A549 (cell line): ENCODE measurements around the gene TAOK3. TPM values are rescaled to one million over a fixed set of nuclear protein-coding genes. Genes with fewer than 3 reads are reported as not detected.
A peak's percentile ranks its signal among the peaks of the same experiment; 100 is the strongest.

Source experiments
- ATAC-seq, 2 experiments: fragments of 200-7000 bp in 1 of 2; fragments of >200 bp in 1 of 2; cut with Nextera tagmentation in 1 of 2; cut with Tn5 transposase in 1 of 2; 3 replicates each; pipeline versions ENCODE4 v1.8.0 to v1.9.1; 2018 to 2020; ENCODE audit warnings: mild to moderate bottlenecking in 1 of 2, moderate library complexity in 1 of 2
- CTCF ChIA-PET: fragments of 300-600 bp; sonication (Branson Sonifier 250); formaldehyde crosslinking; extraction: SDS; loops from one replicate; lab custom pipeline; 2021; ENCODE audit warnings: antibody characterized with exemption, inconsistent platforms; lab: Yijun Ruan, JAX
- POLR2A ChIA-PET: fragments of 350-600 bp; formaldehyde crosslinking; extraction: SDS; loops from one replicate; lab custom pipeline; 2021; ENCODE audit warnings: antibody characterized with exemption, inconsistent platforms; lab: Yijun Ruan, JAX
- DNase-seq, 2 experiments: peaks; one replicate each; pipeline versions ENCODE4 v3.0.0 to v3.0.0-alpha.2; 2011 to 2016; ENCODE audit warnings: low read depth in 1 of 2, low spot score in 1 of 2
- FAIRE-seq: peaks from 2 replicates; lab custom pipeline; 2011; peaks lifted over from hg19 to GRCh38; lab: Jason Lieb, UNC
- H3K27ac ChIP-seq, 2 experiments: fragments of >200 bp; sonication (Bioruptor Twin); formaldehyde crosslinking; 3 replicates each; pipeline ENCODE4 v1.5.1; 2016 to 2017
- H3K4me1 ChIP-seq: fragments of >200 bp; sonication (Bioruptor Twin); formaldehyde crosslinking; 3 replicates; pipeline ENCODE4 v1.6.1; 2016
- H3K4me2 ChIP-seq: fragments of >200 bp; sonication (Bioruptor Twin); formaldehyde crosslinking; 3 replicates; pipeline ENCODE4 v1.6.1; 2016
- H3K4me3 ChIP-seq: fragments of >200 bp; sonication (Bioruptor Twin); formaldehyde crosslinking; 3 replicates; pipeline ENCODE4 v1.5.1; 2016
- H3K9me3 ChIP-seq: fragments of >200 bp; sonication (Bioruptor Twin); formaldehyde crosslinking; 3 replicates; pipeline ENCODE4 v1.6.1; 2016
- BHLHE40 ChIP-seq: IDR thresholded peaks from 2 replicates; pipeline ENCODE4 v1.6.1; 2012; ENCODE audit warnings: low read depth, low read length, inconsistent platforms
- CBX2 ChIP-seq: fragments of 200-600 bp; sonication (generic); IDR thresholded peaks from 2 replicates; pipeline ENCODE4 v1.6.1; 2016; ENCODE audit warnings: low read depth, mild to moderate bottlenecking, borderline replicate concordance
- CHD2 ChIP-seq: fragments of 150-350 bp; IDR thresholded peaks from 2 replicates; pipeline ENCODE4 v1.6.1; 2014; ENCODE audit warnings: low read length; ENCODE audit not compliant: partially characterized antibody
- EHMT2 ChIP-seq: fragments of 200-600 bp; sonication (generic); IDR thresholded peaks from 2 replicates; pipeline ENCODE4 v1.6.1; 2016; ENCODE audit warnings: antibody characterized with exemption, low read depth, mild to moderate bottlenecking, moderate library complexity
- EP300 ChIP-seq, 2 experiments: fragments of >200 bp; sonication (Bioruptor Twin); formaldehyde crosslinking; IDR thresholded peaks; 2 replicates in 1 of 2; 3 replicates in 1 of 2; pipeline ENCODE4 v1.6.1; 2016 to 2017
- FOSL2 ChIP-seq, 2 experiments: fragments of 450-650 bp in 1 of 2; fragments of >200 bp in 1 of 2; sonication (Bioruptor Twin) in 1 of 2; formaldehyde crosslinking; IDR thresholded peaks; 2 replicates each; pipeline versions ENCODE4 v1.5.0 to v1.6.1; 2016 to 2020; ENCODE audit warnings: mild to moderate bottlenecking in 1 of 2, moderate library complexity in 1 of 2
- FOXS1 ChIP-seq: fragments of 250-450 bp; sonication (Bioruptor Pico); IDR thresholded peaks from 2 replicates; pipeline ENCODE4 v1.5.0; 2020; ENCODE audit warnings: mild to moderate bottlenecking, moderate library complexity
- GATA3 ChIP-seq: IDR thresholded peaks from 2 replicates; pipeline ENCODE4 v1.6.1; 2012; ENCODE audit warnings: borderline replicate concordance
- HDAC2 ChIP-seq: fragments of 200-600 bp; sonication (generic); IDR thresholded peaks from 2 replicates; pipeline ENCODE4 v1.6.1; 2016
- HOXA7 ChIP-seq: fragments of 250-450 bp; sonication (Bioruptor Pico); IDR thresholded peaks from 2 replicates; pipeline ENCODE4 v1.5.0; 2020; ENCODE audit warnings: mild to moderate bottlenecking, moderate library complexity
- HOXB5 ChIP-seq: fragments of 250-450 bp; sonication (Bioruptor Pico); IDR thresholded peaks from 2 replicates; pipeline ENCODE4 v1.5.0; 2020; ENCODE audit warnings: mild to moderate bottlenecking, moderate library complexity
- MAX ChIP-seq: IDR thresholded peaks from 2 replicates; pipeline ENCODE4 v1.6.1; 2012
- NPAS2 ChIP-seq: fragments of 250-450 bp; sonication (Bioruptor Pico); IDR thresholded peaks from 2 replicates; pipeline ENCODE4 v1.8.0; 2022; ENCODE audit warnings: mild to moderate bottlenecking, moderate library complexity, borderline replicate concordance
- PBX3 ChIP-seq: IDR thresholded peaks from 2 replicates; pipeline ENCODE4 v1.6.1; 2012
- RAD21 ChIP-seq, 2 experiments: fragments of >200 bp in 1 of 2; sonication (Bioruptor Twin) in 1 of 2; formaldehyde crosslinking in 1 of 2; IDR thresholded peaks in 1 of 2; conservative IDR thresholded peaks in 1 of 2; 2 replicates in 1 of 2; 3 replicates in 1 of 2; pipeline ENCODE4 v1.6.1; 2012 to 2018; ENCODE audit warnings: inconsistent platforms in 1 of 2
- RARB ChIP-seq: fragments of 250-450 bp; sonication (Bioruptor Pico); IDR thresholded peaks from 2 replicates; pipeline ENCODE4 v1.8.0; 2021; ENCODE audit warnings: mild to moderate bottlenecking, moderate library complexity
- SMC3 ChIP-seq: fragments of >200 bp; sonication (Bioruptor Twin); formaldehyde crosslinking; IDR thresholded peaks from 3 replicates; pipeline ENCODE4 v1.6.1; 2018; ENCODE audit warnings: inconsistent platforms
- USF2 ChIP-seq: fragments of 450-650 bp; IDR thresholded peaks from 2 replicates; pipeline ENCODE4 v1.6.1; 2014; ENCODE audit warnings: antibody characterized with exemption
- ZC3H11A ChIP-seq: fragments of 450-650 bp; IDR thresholded peaks from 2 replicates; pipeline ENCODE4 v1.6.1; 2014; ENCODE audit warnings: antibody characterized with exemption, mild to moderate bottlenecking
- ZFP36 ChIP-seq: fragments of 450-650 bp; IDR thresholded peaks from 2 replicates; pipeline ENCODE4 v1.6.1; 2014; ENCODE audit warnings: borderline replicate concordance; ENCODE audit not compliant: partially characterized antibody
- ZSCAN20 ChIP-seq: fragments of 250-450 bp; sonication (Bioruptor Pico); IDR thresholded peaks from 2 replicates; pipeline ENCODE4 v1.8.0; 2022; ENCODE audit warnings: mild to moderate bottlenecking, moderate library complexity
- WGBS: methylation state at CpG from one replicate; pipeline ENCODE4 v1.1.6; 2017; ENCODE audit errors: missing lambda C conversion rate; 5-methylcytosine and 5-hydroxymethylcytosine counted together
- polyA plus RNA-seq, 4 experiments: library from polyadenylated mRNA; depleted of rRNA in 3 of 4; stranded (reverse); fragments of >200 nt; fragmentation: RNase III in 1 of 4; extraction: RNeasy Plus Mini Kit Qiagen cat#74134 plus additional on column Dnase treatment in 1 of 4; gene quantifications; 2 replicates in 3 of 4; 3 replicates in 1 of 4; pipeline ENCODE4 v1.2.3, GENCODE V29; 2011 to 2017
- TF ChIP-seq, protein P1 (sequence below): fragments of >200 bp; sonication (Bioruptor Twin); formaldehyde crosslinking; IDR thresholded peaks from 2 replicates; pipeline ENCODE4 v1.6.1; 2016
- TF ChIP-seq, protein P2 (sequence below): IDR thresholded peaks from 2 replicates; pipeline ENCODE4 v1.6.1; 2012; ENCODE audit warnings: low read depth, borderline replicate concordance
- TF ChIP-seq, protein P3 (sequence below): fragments of 250-450 bp; sonication (Bioruptor Pico); IDR thresholded peaks from 2 replicates; pipeline ENCODE4 v1.5.0; 2020; ENCODE audit warnings: low read depth, mild to moderate bottlenecking, moderate library complexity

The TAOK3 gene
- polyA plus RNA-seq, 2 of the 4 experiments (the other 2 are of a cell fraction), result 13.1 to 27.6 TPM

DNA sequence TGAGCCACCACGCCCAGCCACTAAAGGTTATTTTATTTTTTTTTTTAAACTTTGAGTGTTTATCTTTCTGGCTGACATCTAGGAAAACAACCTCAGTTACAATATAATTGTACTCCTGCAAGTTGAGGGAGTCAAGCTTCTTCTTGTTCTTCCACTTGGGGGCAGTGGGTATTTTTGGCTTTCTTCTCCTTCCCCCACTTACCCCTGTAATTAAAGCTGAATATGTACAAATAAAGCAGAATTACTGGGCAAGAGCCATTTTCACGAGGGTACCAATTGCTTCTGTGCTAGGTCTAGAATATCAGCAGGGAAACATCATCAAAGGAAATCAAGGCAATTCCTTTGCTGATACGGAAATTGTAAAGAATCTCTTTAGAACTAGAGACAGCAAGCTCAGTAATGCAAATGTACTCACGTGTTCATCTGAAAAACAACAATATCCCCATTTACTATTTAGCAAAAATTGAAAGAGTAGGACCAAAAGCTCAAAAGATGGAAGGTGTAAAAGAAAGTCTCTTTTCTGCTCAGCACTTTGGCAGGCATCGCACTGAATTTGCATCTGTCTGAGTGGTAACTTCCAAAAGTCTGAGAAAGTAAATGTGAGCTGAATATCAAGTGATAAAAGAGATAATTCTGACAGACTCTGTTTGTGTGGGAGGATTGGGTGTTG is 72.8 kb downstream of the TAOK3 start:
- TF ChIP-seq CHD2, result no peak
- TF ChIP-seq ZSCAN20 (CRISPR knock-in tag), result no peak
- no peak for TF ChIP-seq HOXB5
- no peak for TF ChIP-seq CBX2
- TF ChIP-seq, protein P1, sequence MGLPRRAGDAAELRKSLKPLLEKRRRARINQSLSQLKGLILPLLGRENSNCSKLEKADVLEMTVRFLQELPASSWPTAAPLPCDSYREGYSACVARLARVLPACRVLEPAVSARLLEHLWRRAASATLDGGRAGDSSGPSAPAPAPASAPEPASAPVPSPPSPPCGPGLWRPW, result no peak
- 0 out of 5 replicates have a peak, but pooled peaks of 1 of the 2 experiments have one; percentile 2 for TF ChIP-seq RAD21 (conservative IDR thresholded peaks at IDR 0.05 in 1 of 2, IDR thresholded peaks at IDR 0.05 in 1 of 2)
- TF ChIP-seq BHLHE40, result no peak
- FAIRE-seq, result peak; percentile 28
- Histone ChIP-seq H3K4me2 (no peak overlapping the region), H3K27ac (no peak overlapping the region), H3K4me1 (peaks cover 8% of the 10 kb centered on the region; the same call in 1 of the 3 replicates), H3K4me3 (no peak overlapping the region), H3K9me3 (no peaks in the 10 kb centered on the region)
- ATAC-seq, result no peak
- POLR2A ChIA-PET, result no interaction called here
- WGBS, result 89% methylated on average over 5 of the region's 5 CpGs
- CTCF ChIA-PET, result interaction anchor here (1.0 to 1.6 kb wide), 7 partner anchors 12 to 118 kb away, joined by 3 to 6 read pairs (median 3); partner anchors contain the start of gene SUDS3
- no peak for DNase-seq

GRCh38 chr12:118297284-118297683 is 75.4 kb downstream of the TAOK3 start:
- ChIA-PET POLR2A (no interaction called here), CTCF (no interaction called here)
- H3K4me3 ChIP-seq, result no peak overlapping the region
- H3K4me1 ChIP-seq, result peaks cover 6% of the 10 kb centered on the region; the same call in 1 of the 3 replicates
- DNase-seq, result no peak
- TF ChIP-seq ZFP36 (peak; percentile 62), PBX3 (no peak)
- 94% methylated on average over 2 of the region's 2 CpGs for WGBS
- FAIRE-seq, result no peak
- ATAC-seq, result no peak
- no peak overlapping the region for H3K4me2 ChIP-seq
- H3K27ac ChIP-seq, result no peak overlapping the region
- H3K9me3 ChIP-seq, result no peaks in the 10 kb centered on the region

- 94% methylated on average over 1 of the region's 1 CpG for WGBS
- TF ChIP-seq HOXA7 (CRISPR knock-in tag), result no peak
- no peak for TF ChIP-seq EP300 (IDR thresholded peaks at IDR 0.05)
- TF ChIP-seq CHD2, result no peak
- TF ChIP-seq, protein P1, result no peak
- no peak for TF ChIP-seq GATA3
- TF ChIP-seq USF2, result no peak
- no peak for TF ChIP-seq ZFP36
- no peak for TF ChIP-seq HOXB5
- TF ChIP-seq, protein P2, sequence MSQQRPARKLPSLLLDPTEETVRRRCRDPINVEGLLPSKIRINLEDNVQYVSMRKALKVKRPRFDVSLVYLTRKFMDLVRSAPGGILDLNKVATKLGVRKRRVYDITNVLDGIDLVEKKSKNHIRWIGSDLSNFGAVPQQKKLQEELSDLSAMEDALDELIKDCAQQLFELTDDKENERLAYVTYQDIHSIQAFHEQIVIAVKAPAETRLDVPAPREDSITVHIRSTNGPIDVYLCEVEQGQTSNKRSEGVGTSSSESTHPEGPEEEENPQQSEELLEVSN, result no peak
- TF ChIP-seq HDAC2, result no peak
- no peak for TF ChIP-seq FOSL2 (IDR thresholded peaks at IDR 0.05)
- TF ChIP-seq FOSL2 (CRISPR knock-in tag; IDR thresholded peaks at IDR 0.05), result no peak
- no peak for TF ChIP-seq SMC3
- TF ChIP-seq FOXS1, result no peak
- TF ChIP-seq MAX, result no peak
- no peak for TF ChIP-seq ZC3H11A
- no peak for TF ChIP-seq RARB (CRISPR knock-in tag)
- TF ChIP-seq PBX3, result no peak
- TF ChIP-seq NPAS2, result no peak
- TF ChIP-seq, protein P3, sequence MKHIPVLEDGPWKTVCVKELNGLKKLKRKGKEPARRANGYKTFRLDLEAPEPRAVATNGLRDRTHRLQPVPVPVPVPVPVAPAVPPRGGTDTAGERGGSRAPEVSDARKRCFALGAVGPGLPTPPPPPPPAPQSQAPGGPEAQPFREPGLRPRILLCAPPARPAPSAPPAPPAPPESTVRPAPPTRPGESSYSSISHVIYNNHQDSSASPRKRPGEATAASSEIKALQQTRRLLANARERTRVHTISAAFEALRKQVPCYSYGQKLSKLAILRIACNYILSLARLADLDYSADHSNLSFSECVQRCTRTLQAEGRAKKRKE, result no peak
- no peak for TF ChIP-seq EHMT2
- TF ChIP-seq, all 56 proteins: peak for 0
- ChIA-PET CTCF (interaction anchor here (1.3 kb wide), 1 partner anchor 83 kb away, joined by 4 read pairs; no protein-coding TSS in a partner anchor), POLR2A (no interaction called here)
- no peak overlapping the region for H3K4me3 ChIP-seq
- ATAC-seq, result no peak
- no peaks in the 10 kb centered on the region for H3K9me3 ChIP-seq
- FAIRE-seq, result no peak
- no peak overlapping the region for H3K4me2 ChIP-seq
- H3K4me1 ChIP-seq, result no peaks in the 10 kb centered on the region
- no peak overlapping the region for H3K27ac ChIP-seq
- DNase-seq, result no peak
Observed at GRCh38 chr12:118292836-118293235, 79.9 kb downstream of the TAOK3 start.
